Globus pallidus (tissue), 1 donor: ENCODE measurements around the gene RBM47.
"Not testable (repeated sequence)": the region's sequence is repeated elsewhere in the genome, so short reads cannot be mapped to it uniquely, and the experiment has no call there.

Experiments used
- DNase-seq: peaks from one replicate; pipeline ENCODE4 v3.0.0-alpha.2; 2015; ENCODE audit warnings: low spot score

Gene RBM47

GRCh38 chr4:40405193-40405592 lies 224.5 kb downstream of the RBM47 start:
- DNase-seq, result no peak

GRCh38 chr4:40403081-40403480 lies 226.6 kb downstream of the RBM47 start:
- DNase-seq, result no peak

GRCh38 chr4:40402556-40402955 lies 227.1 kb downstream of the RBM47 start:
- no peak for DNase-seq

GRCh38 chr4:40401631-40402030 lies 228.0 kb downstream of the RBM47 start:
- DNase-seq, result no peak

GRCh38 chr4:40401096-40401495 lies 228.6 kb downstream of the RBM47 start:
- DNase-seq, result no peak

GRCh38 chr4:40399578-40399977 lies 230.1 kb downstream of the RBM47 start:
- no peak for DNase-seq

GRCh38 chr4:40395908-40396793 lies 233.5 kb downstream of the RBM47 start:
- no peak for DNase-seq

GRCh38 chr4:40395166-40395900 lies 234.3 kb downstream of the RBM47 start:
- no peak for DNase-seq

- no peak for DNase-seq
These were observed 235.4 kb downstream of the RBM47 start for GRCh38 chr4:40394236-40394635.

- not testable (repeated sequence) for DNase-seq
These were observed 237.4 kb downstream of the RBM47 start for GRCh38 chr4:40392241-40392640.

- no peak for DNase-seq
These were observed 239.7 kb downstream of the RBM47 start for GRCh38 chr4:40389986-40390385.

GRCh38 chr4:40388239-40388638 lies 241.4 kb downstream of the RBM47 start:
- DNase-seq, result no peak

GRCh38 chr4:40380647-40381046 lies 249.0 kb downstream of the RBM47 start:
- DNase-seq, result no peak

- no peak for DNase-seq
These were observed 250.4 kb downstream of the RBM47 start for GRCh38 chr4:40379248-40379647.

GRCh38 chr4:40378619-40379018 lies 251.0 kb downstream of the RBM47 start:
- no peak for DNase-seq

- no peak for DNase-seq
These were observed 251.9 kb downstream of the RBM47 start for GRCh38 chr4:40377512-40378365.

GRCh38 chr4:40375620-40376019 lies 254.0 kb downstream of the RBM47 start:
- no peak for DNase-seq

GRCh38 chr4:40375095-40375494 lies 254.6 kb downstream of the RBM47 start:
- no peak for DNase-seq

GRCh38 chr4:40373636-40374035 lies 256.0 kb downstream of the RBM47 start:
- DNase-seq, result no peak
